Measurements from ENCODE around the gene CTXND1.

- TF ChIP-seq, protein P1, sequence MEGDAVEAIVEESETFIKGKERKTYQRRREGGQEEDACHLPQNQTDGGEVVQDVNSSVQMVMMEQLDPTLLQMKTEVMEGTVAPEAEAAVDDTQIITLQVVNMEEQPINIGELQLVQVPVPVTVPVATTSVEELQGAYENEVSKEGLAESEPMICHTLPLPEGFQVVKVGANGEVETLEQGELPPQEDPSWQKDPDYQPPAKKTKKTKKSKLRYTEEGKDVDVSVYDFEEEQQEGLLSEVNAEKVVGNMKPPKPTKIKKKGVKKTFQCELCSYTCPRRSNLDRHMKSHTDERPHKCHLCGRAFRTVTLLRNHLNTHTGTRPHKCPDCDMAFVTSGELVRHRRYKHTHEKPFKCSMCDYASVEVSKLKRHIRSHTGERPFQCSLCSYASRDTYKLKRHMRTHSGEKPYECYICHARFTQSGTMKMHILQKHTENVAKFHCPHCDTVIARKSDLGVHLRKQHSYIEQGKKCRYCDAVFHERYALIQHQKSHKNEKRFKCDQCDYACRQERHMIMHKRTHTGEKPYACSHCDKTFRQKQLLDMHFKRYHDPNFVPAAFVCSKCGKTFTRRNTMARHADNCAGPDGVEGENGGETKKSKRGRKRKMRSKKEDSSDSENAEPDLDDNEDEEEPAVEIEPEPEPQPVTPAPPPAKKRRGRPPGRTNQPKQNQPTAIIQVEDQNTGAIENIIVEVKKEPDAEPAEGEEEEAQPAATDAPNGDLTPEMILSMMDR (IDR thresholded peaks at IDR 0.05 in 4 of 5, conservative IDR thresholded peaks at IDR 0.05 in 1 of 5), result no peak
- TF ChIP-seq POLR2A (IDR thresholded peaks at IDR 0.05), result no peak
Observed at GRCh38 chr15:80174017-80174746, 77.8 kb downstream of the CTXND1 start.

Measured in gastrocnemius medialis (tissue), 4 donors.